ENCODE data around the gene CCNY. TPM values are rescaled to one million over a fixed set of nuclear protein-coding genes. Genes with fewer than 3 reads are reported as not detected.

CCNY gene
- total RNA-seq, 2 experiments from 2014 or later: 37.0 to 55.8 TPM

GRCh38 chr10:35435824-35436223 lies 99.5 kb downstream of the CCNY start:
- H3K9me3 ChIP-seq (ENCODE audit: low read length): peaks cover 7% of the 10 kb centered on the region; the same call in 1 of the 2 replicates
- TF ChIP-seq CTCF (conservative IDR thresholded peaks at IDR 0.05; ENCODE audit: low read length) (no peak), EZH2phosphoT487 (IDR thresholded peaks at IDR 0.05; ENCODE audit: borderline replicate concordance, low read depth, low read length) (no peak)
- ChIA-PET POLR2A (interaction anchor here (1.1 kb wide), 1 partner anchor 26 kb away, joined by 5 read pairs; no protein-coding TSS in a partner anchor), CTCF (ENCODE audit: unreplicated experiment) (no interaction called here)
- no TSS peak for BruUV-seq (replicated peaks)
- H3K4me3 ChIP-seq (ENCODE audit: low read depth, low read length, poor library complexity, severe bottlenecking): no peak overlapping the region
- H3K36me3 ChIP-seq (ENCODE audit: insufficient read depth, low read length): no peaks in the 10 kb centered on the region
- intact Hi-C loops (cut with micrococcal nuclease; ENCODE audit: unreplicated experiment): no loop called here
- no peak for DNase-seq (ENCODE audit: low spot score)
- H4K20me1 ChIP-seq (ENCODE audit: insufficient read depth, low read length): no peaks in the 10 kb centered on the region
- H2AFZ ChIP-seq (ENCODE audit: low read length): no peak overlapping the region
- H3K4me1 ChIP-seq (ENCODE audit: insufficient read depth, low read length, poor library complexity, severe bottlenecking): no peaks in the 10 kb centered on the region
- no peaks in the 10 kb centered on the region for H3K9me2 ChIP-seq (ENCODE audit: insufficient read depth, low read length)
- H3K27ac ChIP-seq (ENCODE audit: low read depth, low read length, poor library complexity, severe bottlenecking): no peak overlapping the region
- H3K4me2 ChIP-seq (ENCODE audit: low read length): no peak overlapping the region
- H3K79me2 ChIP-seq (ENCODE audit: insufficient read depth, low read depth, low read length): no peaks in the 10 kb centered on the region

GRCh38 chr10:35437829-35438228 lies 101.5 kb downstream of the CCNY start:
- POLR2A ChIA-PET: interaction anchor here (0.6 to 1.7 kb wide), 5 partner anchors 13 to 114 kb away, joined by 3 to 5 read pairs (median 3); no protein-coding TSS in a partner anchor
- H2AFZ ChIP-seq (ENCODE audit: low read length): no peak overlapping the region
- BruUV-seq (replicated peaks): no TSS peak
- H3K79me2 ChIP-seq (ENCODE audit: insufficient read depth, low read depth, low read length): no peaks in the 10 kb centered on the region
- H3K9me3 ChIP-seq (ENCODE audit: low read length): peaks cover 11% of the 10 kb centered on the region; the same call in 1 of the 2 replicates
- no peak overlapping the region for H3K4me2 ChIP-seq (ENCODE audit: low read length)
- intact Hi-C loops (cut with micrococcal nuclease; ENCODE audit: unreplicated experiment): no loop called here
- H3K4me1 ChIP-seq (ENCODE audit: insufficient read depth, low read length, poor library complexity, severe bottlenecking): no peaks in the 10 kb centered on the region
- H3K4me3 ChIP-seq (ENCODE audit: low read depth, low read length, poor library complexity, severe bottlenecking): no peak overlapping the region
- DNase-seq (ENCODE audit: low spot score): no peak
- CTCF ChIA-PET (ENCODE audit: unreplicated experiment): no interaction called here
- H4K20me1 ChIP-seq (ENCODE audit: insufficient read depth, low read length): no peaks in the 10 kb centered on the region
- H3K27ac ChIP-seq (ENCODE audit: low read depth, low read length, poor library complexity, severe bottlenecking): no peak overlapping the region
- TF ChIP-seq EZH2phosphoT487 (IDR thresholded peaks at IDR 0.05; ENCODE audit: borderline replicate concordance, low read depth, low read length): no peak
- no peak for TF ChIP-seq CTCF (conservative IDR thresholded peaks at IDR 0.05; ENCODE audit: low read length)
- no peaks in the 10 kb centered on the region for H3K36me3 ChIP-seq (ENCODE audit: insufficient read depth, low read length)
- no peaks in the 10 kb centered on the region for H3K9me2 ChIP-seq (ENCODE audit: insufficient read depth, low read length)

- CTCF ChIA-PET (ENCODE audit: unreplicated experiment): no interaction called here
- POLR2A ChIA-PET: interaction anchor here (0.6 to 1.7 kb wide), 9 partner anchors 12 to 1712 kb away, joined by 3 to 5 read pairs (median 3); no protein-coding TSS in a partner anchor
- no peaks in the 10 kb centered on the region for H3K9me2 ChIP-seq (ENCODE audit: insufficient read depth, low read length)
- no peaks in the 10 kb centered on the region for H3K79me2 ChIP-seq (ENCODE audit: insufficient read depth, low read depth, low read length)
- no peak overlapping the region for H3K4me2 ChIP-seq (ENCODE audit: low read length)
- H3K36me3 ChIP-seq (ENCODE audit: insufficient read depth, low read length): no peaks in the 10 kb centered on the region
- no TSS peak for BruUV-seq (replicated peaks)
- peaks cover 14% of the 10 kb centered on the region; the same call in 1 of the 2 replicates for H3K9me3 ChIP-seq (ENCODE audit: low read length)
- H3K4me3 ChIP-seq (ENCODE audit: low read depth, low read length, poor library complexity, severe bottlenecking): no peak overlapping the region
- H3K4me1 ChIP-seq (ENCODE audit: insufficient read depth, low read length, poor library complexity, severe bottlenecking): no peaks in the 10 kb centered on the region
- intact Hi-C loops (cut with micrococcal nuclease; ENCODE audit: unreplicated experiment): no loop called here
- no peak overlapping the region for H3K27ac ChIP-seq (ENCODE audit: low read depth, low read length, poor library complexity, severe bottlenecking)
- TF ChIP-seq CTCF (conservative IDR thresholded peaks at IDR 0.05; ENCODE audit: low read length) (no peak), EZH2phosphoT487 (IDR thresholded peaks at IDR 0.05; ENCODE audit: borderline replicate concordance, low read depth, low read length) (no peak)
- H2AFZ ChIP-seq (ENCODE audit: low read length): no peak overlapping the region
- no peak for DNase-seq (ENCODE audit: low spot score)
- no peaks in the 10 kb centered on the region for H4K20me1 ChIP-seq (ENCODE audit: insufficient read depth, low read length)
These were observed 102.6 kb downstream of the CCNY start for GRCh38 chr10:35438718-35439571.

Measured in OCI-LY7 (cell line).